Non-pigmented ciliary epithelial cell (primary cell): ENCODE measurements around the gene ATP2A2.
"Not testable (repeated sequence)": the region's sequence is repeated elsewhere in the genome, so short reads cannot be mapped to it uniquely, and the experiment has no call there.

Experiments used
- DNase-seq: peaks from one replicate; pipeline ENCODE4 v3.0.0-alpha.2; 2010; ENCODE audit warnings: low read depth

The ATP2A2 gene

DNA sequence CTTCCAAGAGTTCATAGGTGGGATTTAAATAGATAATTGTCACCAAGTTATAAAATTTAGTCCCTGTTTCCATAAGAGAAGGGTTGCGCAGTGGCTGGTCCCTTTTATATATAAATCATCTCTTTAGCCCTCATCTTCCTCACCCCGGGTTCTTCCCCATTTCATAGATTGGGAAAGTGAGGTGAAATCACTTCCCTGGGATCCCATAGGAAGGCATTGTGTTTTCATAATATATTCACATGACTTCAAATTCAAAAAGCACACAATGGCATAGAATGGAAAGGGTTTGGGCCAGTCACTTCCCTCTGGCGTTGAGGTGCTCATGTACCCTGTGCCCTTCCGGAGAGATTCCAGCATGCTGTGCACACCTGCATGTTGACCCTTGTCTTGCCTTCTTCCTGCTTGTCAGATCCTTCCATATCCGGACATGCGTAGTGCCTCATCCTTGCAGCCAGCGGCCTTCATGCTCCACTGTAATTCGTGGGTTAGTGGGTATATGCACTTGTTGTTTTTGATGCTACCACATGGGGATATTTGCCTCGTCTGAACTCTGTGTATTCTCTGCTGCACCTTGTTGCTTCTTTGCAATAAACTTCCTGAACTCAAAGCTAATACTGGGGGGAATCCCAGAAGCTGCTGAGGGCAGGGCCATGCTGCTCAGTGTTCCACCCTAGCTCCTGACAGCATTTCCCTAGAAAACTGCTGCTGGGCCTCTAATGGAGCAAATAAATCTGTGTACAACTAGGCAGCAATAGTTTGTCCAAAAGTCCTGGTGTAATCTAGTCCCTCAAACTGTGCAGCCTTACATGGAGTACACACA lies 62.9 kb downstream of the ATP2A2 start:
- DNase-seq: no peak

DNA sequence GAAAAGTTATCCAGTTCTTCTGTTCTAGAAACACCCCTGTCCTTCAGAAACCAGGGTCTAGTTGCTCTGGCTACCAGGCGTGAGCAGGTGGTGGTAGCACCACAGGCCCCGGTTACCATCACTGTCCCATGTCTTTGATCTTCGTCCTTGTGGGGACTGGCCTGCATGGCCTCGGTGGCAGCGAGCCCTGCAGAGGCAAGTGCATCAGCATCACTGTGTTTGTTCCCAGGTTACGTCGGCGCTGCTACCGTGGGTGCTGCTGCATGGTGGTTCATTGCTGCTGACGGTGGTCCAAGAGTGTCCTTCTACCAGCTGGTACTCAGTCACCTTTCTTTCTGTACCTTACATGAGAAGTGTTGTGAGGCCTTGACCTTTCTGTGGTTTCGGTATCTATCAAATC lies 63.6 kb downstream of the ATP2A2 start:
- no peak for DNase-seq

DNA sequence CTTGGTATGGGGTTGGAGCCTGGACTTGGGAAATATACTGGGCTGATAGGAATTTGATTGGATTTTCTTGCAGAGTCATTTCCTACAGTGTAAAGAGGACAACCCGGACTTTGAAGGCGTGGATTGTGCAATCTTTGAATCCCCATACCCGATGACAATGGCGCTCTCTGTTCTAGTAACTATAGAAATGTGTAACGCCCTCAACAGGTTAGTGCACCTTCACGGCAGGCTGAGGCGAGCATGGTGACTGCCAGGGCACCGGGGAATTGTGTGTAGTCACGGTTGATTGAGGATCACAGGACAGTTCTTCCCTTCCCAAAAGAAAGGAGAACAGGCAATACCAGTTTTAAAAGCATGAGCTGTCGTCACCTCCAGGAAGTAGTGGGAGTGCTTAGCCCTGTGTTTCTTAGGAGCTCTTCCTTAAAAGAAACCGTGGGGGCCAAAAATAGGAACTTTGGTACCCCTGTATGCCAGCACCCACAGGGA lies 64.2 kb downstream of the ATP2A2 start:
- DNase-seq: no peak

DNA sequence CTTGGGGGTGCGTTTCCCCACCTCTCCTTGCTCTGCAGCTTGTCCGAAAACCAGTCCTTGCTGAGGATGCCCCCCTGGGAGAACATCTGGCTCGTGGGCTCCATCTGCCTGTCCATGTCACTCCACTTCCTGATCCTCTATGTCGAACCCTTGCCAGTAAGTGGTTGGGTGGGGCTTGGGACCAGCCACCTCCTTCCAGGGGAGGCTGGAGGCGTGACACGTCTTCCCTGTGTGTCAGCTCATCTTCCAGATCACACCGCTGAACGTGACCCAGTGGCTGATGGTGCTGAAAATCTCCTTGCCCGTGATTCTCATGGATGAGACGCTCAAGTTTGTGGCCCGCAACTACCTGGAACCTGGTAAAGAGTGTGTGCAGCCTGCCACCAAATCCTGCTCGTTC lies 64.9 kb downstream of the ATP2A2 start:
- no peak for DNase-seq

DNA sequence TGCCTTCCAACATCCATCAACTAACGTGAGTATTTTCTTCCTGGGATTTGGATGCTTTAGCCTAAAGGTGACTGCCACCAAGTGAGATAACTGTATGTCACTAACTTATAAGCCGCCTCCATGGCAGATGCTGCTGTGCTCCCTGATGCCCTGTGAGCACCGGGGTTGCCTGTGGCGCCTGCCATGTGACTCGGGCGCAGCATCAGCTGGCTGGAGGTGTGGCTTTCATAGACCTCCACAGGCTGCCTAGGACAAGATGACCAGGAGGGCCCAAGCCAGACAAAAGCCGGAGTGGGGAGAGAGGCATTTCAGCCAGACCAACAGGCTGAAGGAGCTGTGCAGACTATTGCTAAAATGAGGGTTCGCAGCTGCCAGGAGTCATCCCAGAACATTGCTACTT lies 66.7 kb downstream of the ATP2A2 start:
- DNase-seq: no peak

DNA sequence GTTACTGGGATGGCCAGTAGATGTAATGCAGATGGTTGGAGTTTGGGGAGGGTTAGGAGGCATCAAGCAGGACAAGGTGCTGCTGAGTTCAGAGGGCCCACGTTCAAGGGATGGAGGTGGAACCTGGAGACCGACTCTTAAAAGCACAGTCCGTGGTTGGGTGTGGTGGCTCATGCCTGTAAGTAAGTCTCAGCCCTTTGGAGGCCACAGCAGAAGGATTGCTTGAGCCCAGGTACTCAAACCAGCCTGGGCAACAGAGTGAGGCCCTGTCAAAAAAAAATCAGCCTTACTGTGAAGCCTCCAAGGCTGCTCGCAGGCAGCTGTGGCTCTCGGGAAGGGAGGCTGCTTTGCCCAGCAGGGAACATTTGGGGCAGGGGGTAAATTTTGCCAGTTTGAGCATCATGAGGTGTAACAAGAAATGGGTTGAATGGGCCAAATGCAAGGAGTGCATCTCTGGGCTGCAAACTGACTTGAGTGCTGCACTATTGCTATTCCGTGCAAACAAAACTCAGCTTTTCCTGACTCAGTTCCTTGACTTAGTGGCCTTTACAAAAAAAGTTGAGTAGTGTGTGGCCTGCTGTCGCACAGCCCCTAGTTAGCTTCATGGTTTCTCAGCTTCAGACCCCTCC lies 67.5 kb downstream of the ATP2A2 start:
- DNase-seq: no peak

DNA sequence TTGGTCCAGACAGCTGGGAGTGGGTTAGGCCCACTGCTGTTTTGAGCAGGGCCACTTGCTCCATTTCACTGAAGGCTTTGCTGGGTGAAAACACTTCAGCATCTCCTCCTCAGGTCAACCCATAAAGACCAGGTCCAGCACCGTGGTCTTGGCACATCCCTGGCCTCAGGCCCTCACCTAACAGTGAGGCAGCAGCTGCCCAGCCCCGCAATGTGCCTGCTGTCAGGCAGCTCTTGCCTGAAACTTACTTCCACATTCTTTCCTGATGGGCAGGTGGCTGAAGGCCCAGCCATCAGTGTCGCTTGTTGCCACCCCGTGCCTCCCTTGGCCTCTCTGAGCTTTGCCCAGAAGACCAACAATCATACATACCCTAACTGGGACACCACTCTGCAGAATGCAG lies 68.0 kb downstream of the ATP2A2 start:
- DNase-seq: no peak

DNA sequence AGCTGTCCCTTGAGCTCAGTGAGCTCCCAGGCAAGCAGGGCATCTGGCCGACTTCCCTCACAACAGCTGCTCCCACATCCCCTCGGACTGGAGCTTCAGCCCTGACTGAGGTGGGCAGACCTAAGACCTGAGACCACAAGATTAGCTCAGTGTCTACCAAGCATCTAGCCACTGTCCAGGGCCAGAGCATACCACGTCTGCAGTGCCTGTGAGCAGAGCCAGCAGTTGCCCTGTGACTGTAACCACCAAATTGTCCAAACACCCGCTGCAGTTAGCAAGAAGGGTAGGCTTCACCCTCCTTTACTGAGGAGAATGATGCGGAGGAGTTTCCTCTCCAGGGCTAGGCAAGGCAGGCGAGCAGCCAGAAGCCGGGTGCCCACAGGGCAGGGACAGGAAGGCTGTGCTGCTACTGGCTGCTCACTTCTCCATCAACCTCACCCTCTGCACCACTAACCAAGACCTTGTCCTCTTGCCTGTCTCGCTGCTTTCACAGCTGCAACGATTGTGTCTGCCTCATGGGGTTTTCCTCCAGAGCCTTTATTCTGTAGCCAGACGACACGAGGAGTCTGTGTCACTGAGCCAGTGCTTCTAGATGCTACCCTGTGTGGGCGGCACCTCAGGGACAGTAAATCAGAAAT lies 68.6 kb downstream of the ATP2A2 start:
- DNase-seq: no peak

DNA sequence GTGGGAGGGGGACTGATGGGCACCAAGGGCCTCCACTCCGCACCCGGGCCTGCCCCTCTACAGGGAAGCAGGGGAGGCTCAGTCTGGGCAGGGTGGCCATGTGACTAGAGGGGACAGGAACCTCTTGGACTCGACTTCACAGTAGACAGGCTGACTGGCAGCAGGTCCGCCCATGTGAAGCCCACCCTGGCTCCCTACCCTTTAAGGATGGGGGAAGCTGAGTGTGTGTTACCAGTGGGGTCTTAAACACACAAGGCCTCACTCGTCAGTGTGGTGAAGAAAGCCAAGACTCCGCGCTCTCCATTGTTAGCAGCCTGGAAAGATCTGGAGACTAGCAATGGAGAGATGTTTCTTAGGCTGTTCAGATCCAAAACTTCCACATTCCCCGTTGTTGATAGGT lies 70.1 kb downstream of the ATP2A2 start:
- no peak for DNase-seq

DNA sequence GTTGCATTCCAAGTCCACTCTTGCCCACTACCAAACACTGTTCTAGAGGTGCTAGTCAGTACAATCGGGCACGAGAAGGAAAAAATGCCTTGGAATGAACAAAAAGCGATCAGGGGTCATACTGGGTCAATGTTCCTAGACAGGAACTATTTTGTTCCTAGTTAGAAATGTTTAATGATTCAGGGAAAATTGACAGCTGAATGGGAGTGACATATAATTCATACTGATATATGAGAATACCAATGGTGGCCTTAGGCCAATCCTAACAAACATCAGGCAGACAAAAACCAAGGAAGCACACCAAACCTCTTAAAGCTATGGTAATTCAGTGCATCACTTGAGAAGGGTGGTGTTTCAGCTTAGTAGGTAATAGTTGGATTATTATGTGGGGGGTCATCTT lies 71.4 kb downstream of the ATP2A2 start:
- no peak for DNase-seq

DNA sequence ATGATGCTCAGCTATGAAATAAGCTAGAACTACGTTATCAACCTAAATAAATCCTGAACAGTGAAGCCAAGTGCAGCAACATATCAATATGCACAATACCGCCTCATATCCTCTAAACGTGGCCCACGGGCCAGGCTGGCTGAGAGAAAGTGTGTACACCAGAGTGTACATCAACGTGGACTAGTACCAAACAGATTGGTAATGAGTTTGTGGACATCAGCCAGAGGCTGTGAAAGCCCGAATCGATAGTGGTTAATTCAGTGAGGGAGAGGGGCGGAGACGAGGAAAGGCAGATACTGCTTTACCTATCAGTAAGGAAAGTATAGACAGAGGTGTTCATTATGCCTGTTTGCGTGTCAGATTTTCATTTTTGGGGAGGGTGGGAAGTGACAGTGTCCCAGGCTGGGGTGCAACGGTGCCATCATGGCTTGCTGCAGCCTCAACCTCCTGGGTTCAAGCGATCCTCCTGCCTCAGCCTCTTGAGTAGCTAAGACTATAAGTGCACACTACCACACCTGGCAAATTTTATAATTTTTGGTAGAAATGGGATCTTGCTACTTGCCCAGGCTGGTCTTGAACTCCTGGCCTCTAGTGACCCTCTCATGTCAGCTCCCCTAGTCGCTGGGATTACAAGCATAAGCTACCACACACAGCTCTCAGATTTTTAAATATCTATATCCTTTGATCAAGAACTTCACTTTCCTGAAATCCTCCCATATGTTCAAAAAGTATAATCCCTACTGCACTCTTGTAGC lies 72.3 kb downstream of the ATP2A2 start:
- DNase-seq: no peak

DNA sequence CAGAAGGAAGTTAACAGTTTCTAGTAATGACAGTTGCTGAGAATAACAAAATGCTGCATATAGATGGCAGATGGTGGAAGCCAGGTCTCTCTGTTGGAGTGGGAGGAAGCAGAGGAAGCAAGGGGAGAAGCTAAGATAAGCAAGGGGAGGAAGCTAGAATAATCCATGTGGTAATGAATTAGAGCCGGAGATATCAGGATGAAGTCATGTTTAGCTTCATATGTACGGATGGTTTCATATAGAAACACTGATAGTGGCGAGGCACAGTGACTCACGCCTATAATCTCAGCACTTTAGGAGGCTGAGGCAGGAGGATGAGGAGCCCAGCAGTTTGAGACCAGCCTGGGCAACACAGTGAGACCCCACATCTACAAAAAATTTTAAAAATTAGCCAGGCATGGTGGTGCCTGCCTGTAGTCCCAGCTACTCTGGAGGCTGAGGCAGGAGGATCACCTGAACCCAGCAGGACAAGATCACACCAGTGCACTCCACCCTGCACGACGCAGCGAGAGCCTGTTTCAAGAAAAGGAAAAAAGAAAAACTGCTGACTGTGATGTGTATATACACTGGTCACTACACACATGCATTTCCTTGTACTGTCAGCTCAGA lies 73.2 kb downstream of the ATP2A2 start:
- peak; percentile 14 for DNase-seq

DNA sequence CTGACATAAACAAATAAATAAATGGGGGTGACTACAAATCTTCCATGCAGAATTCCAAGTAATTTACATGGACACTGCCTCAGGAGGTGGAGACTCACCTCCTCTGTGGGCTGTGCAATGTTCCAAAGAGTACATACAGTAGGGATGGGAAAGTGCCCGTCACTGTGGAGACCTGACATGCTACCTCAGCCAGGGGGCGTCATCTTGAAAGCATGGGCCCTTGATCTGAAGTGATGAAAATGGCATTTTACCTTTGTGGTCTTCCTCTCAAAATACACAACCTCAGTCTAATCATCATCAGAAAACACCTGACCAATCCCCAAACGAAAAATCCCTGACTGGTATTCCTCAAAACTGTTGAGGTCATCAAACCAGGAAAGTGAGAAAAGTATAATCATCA lies 74.0 kb downstream of the ATP2A2 start:
- DNase-seq: no peak

DNA sequence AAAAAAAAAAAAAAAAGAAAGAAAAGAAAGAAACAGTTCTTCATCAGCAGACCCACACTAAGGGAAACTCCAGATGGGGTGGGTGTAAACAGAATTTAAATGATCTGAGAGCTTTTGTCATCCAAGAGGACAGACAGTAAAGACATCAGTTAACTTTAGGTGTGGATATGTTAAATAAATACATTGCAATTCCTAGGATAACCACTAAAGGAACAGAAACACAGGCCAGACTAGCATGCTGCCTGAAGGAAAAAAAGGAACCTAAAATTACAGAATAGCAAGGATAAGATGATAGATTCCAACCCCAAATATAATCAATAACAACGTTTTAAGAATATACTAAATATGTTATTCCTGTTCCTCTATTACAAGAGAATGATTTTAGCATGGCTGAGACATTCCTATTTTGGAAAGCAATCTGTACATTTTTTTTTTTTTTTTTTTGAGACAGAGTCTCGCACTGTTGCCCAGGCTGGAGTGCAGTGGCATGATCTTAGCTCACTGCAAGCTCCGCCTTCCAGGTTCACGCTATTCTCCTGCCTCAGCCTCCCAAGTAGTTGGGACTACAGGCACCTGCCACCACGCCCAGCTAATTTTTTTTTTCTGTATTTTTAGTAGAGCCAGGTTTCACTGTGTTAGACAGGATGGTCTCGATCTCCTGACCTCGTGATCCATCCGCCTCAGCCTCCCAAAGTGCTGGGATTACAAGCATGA lies 77.5 kb downstream of the ATP2A2 start:
- not testable (repeated sequence) for DNase-seq

DNA sequence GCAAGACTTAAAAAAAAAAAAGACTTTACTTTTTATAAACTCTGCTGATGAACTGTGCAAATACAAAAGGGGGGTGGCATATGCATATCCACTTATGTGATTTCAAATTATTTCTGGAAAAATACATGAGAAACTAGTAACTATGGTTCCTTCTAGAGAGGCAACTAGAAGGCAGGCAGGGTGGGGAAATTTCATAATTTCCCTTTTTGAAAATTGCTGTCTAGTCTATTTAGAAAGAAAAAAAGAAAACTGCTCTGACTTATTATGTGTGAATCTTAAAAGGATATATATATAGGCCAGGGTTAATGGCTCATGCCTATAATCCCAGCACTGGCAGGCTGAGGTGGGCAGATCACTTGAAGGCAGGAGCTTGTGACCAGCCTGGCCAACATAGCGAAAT lies 80.2 kb downstream of the ATP2A2 start:
- DNase-seq: no peak

DNA sequence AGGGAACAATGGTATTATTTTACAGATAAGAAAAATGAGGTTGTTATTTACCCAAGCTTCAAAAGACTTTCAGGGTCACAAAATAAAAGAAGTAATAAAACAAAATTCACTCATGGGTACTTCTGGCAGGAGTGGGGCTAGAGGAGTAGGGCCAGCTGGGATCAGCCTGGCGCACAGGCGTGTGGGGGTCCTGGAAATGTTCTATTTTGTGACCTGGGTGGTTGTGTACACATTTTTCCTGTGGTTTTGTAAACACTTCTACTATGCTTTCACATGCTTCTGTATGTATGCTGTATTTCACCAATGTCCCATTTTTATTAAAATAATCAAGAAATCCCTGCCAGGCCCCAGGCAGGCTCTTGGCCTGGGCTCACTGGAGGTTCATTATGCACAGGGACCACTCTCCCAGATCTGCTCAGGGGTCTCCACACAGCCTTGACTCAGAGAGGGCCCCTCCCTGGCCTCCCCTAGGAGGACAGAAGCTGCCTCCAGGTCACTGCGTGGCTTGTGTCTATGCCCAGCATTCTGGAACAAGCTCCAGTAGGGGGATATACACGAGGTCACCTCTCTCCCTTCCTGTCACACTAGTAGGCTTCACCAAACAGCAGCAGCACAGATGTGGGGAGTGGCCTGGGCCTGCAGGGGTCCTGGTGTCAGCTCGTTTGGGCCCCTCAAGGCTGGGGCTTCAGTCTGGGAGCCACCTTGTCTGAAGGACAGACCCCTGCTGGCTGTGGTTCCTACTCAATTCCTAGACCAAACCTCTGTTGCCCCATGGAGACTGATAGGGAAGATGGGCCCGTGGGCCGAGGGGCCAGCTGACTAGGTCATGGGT lies 84.7 kb downstream of the ATP2A2 start:
- no peak for DNase-seq

DNA sequence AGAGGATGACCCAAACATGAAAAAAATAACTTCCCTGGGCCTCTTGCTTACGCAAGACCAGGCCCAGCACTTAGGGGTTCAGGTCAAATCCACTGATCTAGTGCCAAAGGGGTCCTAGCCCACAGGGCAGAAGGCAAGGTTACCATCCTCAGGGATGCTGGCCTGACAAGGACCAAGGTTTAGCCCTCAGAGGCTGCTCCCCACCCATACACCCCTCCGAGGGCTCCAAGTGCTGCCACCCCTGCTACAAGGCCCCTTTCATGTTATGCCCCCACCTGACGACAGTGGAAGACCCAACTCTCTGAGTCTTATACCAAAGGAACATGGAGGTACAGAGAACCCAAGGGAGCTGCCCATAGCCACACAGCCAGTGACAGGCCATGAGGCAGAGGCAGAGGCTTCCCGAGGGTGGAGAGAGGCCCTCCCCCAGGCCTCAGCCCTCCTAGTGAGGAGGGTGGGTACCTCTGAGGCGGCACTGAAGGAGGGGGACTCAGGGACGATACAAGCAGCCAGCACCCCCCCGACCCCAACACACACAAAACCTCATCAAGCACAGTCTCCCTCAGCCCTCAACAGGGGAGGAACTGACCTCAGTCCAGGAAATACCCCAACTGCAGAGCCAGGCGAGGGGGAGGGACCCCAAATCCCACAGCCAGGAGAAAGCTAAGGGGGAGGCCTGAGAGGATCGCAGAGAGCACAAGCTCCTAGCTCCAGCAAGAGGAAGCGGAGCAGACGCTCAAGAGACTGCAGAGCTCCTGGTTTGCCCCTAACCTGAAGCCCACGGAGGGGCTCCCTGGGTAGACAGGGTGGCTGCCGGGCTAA lies 85.5 kb downstream of the ATP2A2 start:
- DNase-seq: no peak

DNA sequence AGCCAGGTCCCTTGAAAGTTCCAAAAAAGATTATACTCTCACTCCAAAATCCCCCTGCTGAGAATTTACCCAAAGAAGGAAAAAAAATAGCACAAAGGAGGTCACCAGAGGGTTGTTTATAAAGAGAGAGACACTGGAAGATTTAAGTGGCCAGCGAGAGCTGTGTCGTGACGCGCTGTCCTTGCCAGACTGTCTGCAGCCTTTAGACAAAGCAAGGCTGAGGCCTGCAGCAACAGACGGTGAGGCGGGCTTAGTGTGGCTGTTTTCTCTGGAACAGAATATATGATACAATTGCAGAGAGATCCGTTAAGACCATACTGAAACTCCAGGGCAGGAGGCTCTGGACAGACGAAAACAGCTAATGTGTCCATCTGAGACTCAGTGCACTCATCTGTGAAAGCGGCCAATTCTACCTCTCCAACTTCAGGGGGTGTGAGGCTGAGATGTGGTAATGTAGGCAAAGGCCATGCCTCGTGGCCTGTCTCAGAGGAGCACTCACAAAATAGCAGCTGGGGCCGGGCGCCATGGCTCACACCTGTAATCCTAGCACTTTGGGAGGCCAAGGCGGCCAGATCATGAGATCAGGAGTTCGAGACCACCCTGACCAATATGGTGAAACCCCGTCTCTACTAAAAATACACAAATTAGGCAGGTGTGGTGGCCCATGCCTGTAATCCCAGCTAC lies 86.3 kb downstream of the ATP2A2 start:
- no peak for DNase-seq

DNA sequence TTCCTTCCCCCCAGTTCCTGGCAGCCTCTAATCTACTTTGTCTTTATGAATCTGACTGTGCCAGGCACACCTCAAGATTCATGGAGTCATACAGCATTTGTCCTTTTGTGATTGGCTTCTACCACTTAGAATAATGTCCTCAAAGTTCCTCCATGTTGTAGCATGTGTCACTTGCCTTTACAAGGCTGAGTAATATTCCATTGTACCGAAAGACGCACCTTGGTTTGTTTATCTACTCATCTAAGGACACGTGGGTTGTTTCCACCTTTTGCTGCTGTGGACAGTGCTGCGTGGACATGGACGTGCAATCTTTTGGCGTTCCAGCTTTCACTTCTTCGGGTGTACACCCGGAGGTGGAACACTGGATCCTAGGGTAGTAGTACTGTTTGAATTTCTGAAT lies 88.9 kb downstream of the ATP2A2 start:
- DNase-seq: no peak
